MV-4-11 (cell line): ENCODE results near the gene THOC6.
A peak's percentile ranks its signal among the peaks of the same experiment; 100 is the strongest.

Source experiments
- DNase-seq: peaks from one replicate; lab custom pipeline; 2025; lab: John Stamatoyannopoulos, UW

Gene THOC6

DNA sequence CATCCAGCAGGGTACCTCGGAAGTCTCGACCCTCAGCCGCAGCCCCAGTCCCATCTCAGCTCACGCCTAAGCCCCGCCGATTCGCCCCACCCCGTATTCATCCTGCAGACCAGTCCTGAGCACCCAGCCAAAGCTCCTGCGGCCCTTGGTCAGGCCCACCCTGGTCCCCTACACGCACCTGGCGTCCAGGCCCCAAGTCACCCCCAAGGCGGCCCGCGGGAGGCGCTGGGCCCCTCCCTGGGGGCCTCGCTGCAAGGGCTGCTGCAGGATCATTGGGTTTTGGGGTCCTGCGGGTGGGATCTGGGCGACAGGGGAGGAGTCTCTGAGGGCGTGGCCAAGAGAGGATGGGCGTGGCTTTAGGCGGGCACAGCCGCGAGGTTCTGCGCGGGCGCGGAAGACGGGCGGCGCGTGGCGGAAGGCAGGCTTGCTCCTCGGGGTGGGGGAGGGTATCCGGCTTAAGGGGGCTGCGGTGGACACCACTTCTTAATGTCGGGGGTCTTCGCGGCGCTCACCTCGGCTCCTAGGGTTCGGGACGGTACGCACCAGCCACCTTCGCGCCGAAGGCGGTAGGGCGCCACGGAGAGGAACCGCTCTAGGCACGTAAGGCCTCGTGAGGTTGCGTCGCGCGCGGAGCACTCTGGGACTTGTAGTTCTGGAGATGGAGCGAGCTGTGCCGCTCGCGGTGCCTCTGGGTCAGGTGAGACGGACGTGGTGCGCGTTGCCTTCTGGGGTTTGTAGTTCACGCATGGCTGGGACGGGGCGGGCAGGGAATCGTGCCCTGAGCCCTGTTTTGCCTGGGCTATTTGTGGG lies at the start of gene THOC6, which contains the start of gene HCFC1R1:
THOC6 (plus strand) TSS at position 367 of the 810 bp plus-strand sequence; CDS start at position 659, 292 bp downstream.
HCFC1R1 (minus strand) TSS at position 274 of the 810 bp plus-strand sequence; CDS start at position 273, 1 bp downstream.
- peak; percentile 96 for DNase-seq

DNA sequence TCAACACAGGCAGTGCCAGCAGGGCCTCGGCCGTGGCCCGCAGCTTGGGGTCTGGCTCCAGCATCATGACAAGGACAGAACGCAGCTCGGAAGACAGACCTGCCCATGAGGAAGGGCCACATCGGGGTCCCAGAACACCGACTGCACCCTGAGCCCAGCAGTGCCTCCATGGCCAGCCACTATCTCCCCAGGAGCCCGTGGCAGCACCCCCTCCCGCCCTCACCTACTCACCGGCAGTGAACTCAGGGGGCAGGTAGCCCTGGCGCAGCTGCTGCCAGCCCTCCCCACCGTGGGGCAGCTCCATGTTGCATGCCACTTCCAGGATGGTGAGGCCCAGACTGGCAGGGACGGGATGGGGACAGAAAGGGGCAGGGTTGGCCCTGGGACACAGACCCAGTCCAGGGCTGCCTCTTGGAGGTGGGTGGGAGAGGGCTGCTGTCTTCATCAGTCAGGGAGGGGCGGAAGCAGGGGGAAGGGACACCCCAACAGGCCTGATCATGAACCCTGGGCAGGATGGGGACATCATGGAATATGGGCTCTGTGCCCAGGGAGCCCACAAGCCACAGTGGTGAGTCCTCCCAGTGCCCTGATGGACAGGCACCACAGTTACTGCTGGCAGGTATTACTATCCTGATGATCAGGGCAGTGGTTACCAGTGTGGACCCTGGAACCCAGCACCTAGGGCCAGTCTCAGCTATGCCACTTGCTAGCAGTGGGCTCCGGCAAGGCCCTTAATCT lies 49.3 kb upstream of the THOC6 start:
- no peak for DNase-seq

- DNase-seq: no peak
These were observed 48.6 kb upstream of the THOC6 start for GRCh38 chr16:2975161-2975795.

DNA sequence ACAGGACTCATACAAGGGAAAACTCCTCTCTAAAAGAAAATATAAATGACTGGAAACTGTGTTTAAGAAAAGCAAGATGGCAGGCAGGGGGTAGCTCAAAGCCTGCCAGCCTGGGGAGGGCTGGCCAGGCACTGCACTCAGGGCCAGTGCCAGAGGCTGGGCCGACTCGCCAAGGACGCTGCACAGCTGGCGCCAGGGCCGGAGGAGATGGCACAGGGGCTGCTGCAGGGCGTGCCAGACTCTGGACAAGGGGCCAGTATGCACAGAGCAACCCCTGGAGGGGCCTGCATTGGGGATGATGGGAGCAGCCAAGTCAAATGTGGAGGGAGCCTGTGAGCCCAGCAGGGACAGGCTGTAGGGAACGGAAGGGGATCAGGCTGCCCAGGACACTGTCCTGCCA lies 47.6 kb upstream of the THOC6 start:
- no peak for DNase-seq

- no peak for DNase-seq
These were observed 47.2 kb upstream of the THOC6 start for GRCh38 chr16:2976673-2977072.

- DNase-seq: no peak
These were observed 46.4 kb upstream of the THOC6 start for GRCh38 chr16:2977440-2977839.

DNA sequence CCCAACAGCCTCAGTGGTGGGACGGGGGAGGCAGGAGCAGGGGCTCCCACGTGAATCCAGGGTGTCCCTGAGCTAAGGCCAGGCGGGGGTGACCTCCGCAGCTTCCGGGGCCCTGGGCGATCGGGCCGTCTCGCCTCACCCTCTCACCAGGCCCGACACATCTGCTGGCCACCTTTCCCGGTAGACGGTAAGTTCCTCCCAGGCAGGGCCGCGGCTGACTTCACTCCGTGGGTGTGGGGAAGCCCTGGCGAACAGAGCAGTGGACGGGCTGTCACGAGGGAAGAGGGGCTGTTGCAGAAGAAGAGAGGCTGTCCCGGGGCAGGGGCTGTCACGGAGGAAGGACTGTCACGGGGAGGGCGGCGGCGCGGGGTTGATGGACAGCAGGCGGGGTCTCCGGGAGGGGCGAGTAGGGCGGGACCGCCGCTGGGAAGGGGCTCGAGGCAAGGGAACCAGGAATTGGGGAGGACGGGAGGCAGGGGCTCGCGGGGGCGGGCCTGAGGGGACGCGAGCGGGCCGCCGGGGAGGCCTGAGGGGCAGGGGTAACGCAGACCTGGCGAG lies 44.1 kb upstream of the THOC6 start:
- no peak for DNase-seq

DNA sequence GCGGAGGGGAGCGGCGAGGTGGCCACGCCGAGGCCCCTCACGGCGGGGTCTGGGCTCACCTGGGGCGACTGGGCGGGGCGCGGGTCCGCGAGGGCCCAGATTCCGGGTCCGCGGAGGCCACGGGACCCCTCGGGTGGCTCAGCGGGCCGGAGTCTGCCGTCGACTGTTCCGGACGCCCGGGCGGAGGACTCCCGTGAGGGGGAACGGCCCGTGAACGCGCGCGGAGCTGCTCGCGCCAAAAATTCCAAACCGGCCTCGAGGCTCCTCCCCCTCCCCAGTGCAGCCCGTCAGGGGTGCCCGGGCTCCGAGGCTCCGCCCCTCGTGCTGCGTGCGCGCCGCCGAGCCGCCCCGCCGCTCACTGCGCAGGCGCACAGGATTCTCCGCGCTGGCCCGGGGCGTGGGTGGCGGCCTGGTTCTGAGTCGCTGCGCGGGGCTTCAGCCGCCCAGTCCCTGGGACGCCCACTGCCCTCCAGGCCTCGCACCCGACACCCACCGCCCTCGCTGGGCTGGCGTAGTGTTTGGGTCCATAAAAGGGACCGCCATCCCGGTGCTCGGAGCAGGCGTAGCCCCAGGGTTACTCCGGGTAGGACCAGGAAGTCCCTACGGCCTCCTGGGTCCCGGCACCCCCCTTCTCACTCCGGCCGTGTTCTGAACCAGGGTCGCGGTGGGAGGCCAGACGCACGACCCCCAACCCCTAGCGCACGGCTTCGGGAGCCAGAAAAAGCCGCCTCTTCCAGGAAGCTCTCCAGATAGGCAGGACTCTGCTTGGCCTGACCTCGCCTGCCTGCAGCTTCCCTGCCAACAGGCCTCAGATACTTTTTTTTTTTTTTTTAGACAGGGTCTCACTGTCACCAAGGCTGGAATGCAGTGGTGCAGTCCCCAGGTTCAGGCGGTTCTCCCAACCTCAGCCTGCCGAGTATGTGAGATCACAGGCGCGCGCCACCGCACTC lies 43.3 kb upstream of the THOC6 start, which contains the start of gene PKMYT1:
PKMYT1 (minus strand) TSS at position 220 of the 950 bp plus-strand sequence. CDS start 789 bp downstream, outside the sequence.
- DNase-seq: peak; percentile 85

DNA sequence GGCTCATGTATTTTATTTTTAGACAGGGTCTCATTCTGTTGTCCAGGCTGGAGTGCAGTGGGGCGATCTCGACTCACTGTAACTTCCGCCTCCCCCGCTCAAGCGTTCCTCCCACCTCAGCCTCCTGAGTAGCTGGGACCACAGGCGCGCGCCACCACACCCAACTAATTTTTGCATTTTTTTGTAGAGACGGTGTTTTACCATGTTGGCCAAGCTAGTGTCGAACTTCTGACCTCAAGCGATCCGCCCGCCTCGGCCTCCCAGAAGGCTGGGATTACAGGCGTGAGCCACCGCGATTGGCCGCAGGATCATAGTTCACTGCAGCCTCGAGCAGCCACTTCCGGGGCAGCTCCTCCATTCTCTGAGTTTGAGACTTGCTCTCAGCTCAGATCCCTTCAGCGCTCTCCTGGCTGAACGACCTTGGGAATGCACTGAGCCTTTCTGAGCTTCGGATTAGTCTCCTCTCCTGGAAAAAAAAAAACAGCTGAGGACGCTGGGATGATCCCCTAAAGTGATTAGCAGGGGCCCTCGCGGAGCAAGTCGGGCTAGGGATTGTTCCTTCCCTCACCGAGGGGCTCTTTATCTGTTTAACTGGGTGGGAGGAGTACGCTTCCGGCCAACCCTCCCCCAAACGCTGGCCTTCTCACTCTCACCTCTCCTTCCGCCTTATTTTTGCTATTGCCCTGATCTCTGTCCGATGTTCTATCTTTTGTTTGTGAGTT lies 42.5 kb upstream of the THOC6 start:
- DNase-seq: no peak

- DNase-seq: no peak
These were observed 42.0 kb upstream of the THOC6 start for GRCh38 chr16:2981899-2982250.

GRCh38 chr16:2982402-2982801 lies 41.4 kb upstream of the THOC6 start:
- no peak for DNase-seq

GRCh38 chr16:2983706-2984136 lies 40.1 kb upstream of the THOC6 start:
- peak; percentile 77 for DNase-seq

- no peak for DNase-seq
These were observed 38.4 kb upstream of the THOC6 start for GRCh38 chr16:2985462-2985861.

DNA sequence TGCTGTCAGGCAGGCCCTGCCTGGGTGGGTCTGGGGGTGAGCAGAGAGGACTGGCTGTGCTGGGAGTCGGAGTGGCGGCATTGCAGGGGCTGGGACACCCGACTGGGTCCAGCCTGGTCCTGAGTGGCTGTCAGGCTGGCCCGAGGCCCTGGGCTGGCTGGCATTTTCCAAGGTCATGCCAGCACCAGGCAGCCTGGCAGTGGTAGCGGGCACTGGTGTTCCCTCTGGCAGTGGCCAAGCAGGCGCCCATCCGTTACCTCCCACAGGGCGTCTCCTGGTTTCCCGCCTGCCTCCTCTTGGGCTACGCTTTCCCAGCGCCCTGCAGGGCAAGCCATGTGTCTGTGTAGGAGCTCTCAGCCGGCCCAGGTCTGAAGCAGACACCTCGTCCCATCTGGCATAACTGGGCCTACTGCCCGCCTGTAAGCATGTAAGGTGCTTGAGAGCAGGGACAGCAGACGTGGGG lies 37.9 kb upstream of the THOC6 start:
- DNase-seq: no peak

GRCh38 chr16:2986623-2987188 lies 37.1 kb upstream of the THOC6 start:
- DNase-seq: no peak

DNA sequence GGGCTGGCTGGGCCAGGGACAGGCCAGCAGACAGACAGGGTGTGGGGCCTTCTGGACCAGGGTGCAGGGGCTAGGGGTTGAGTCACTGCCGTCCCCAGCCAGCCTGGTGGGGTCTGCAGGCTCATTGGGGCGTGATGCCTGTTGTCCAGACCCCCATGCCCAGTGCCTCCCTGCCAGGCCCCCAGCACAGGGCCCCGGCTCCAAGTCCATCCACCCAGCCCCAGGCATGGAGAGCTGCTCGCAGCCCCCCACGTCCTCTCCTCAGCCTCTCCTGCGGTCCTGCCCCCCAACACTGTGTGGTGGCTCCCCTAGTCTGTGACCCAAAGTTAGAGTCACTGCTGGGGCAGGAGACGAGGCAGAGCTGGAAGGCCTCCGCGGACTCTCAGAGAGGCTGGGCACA lies 36.5 kb upstream of the THOC6 start:
- DNase-seq: no peak

DNA sequence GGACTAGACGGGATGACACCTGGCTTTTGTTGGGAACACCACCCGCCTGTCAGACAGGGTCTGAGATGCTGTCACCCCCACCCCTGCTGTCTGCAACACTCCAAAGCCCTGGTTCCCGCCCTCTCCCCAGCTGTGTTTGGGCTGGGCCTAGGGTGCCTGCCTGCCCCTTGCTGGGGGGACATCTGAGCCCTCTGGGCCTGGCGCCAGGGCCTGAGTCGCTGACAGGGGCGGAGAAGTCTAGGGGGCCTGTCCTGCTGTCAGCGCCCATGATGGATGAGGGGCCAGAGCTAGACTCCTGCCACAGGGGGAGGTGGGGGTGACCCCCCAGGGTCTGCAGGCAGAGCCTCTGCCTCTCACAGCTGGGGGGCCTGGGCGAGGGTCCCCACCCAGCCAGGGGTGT lies 36.0 kb upstream of the THOC6 start:
- no peak for DNase-seq

GRCh38 chr16:2988590-2989099 lies 35.2 kb upstream of the THOC6 start:
- DNase-seq: no peak

GRCh38 chr16:2990891-2991290 lies 32.9 kb upstream of the THOC6 start:
- no peak for DNase-seq
